IMR-90 (cell line): Measurements from ENCODE around the gene ZBED4. TPM values are rescaled to one million over a fixed set of nuclear protein-coding genes. Genes with fewer than 3 reads are reported as not detected.

Source experiments
- ATAC-seq: fragments of 200-7000 bp; cut with Tn5 transposase; 2 replicates; pipeline ENCODE4 v1.9.1; 2020; ENCODE audit warnings: low read depth, mild to moderate bottlenecking, moderate library complexity
- BruUV-seq: library from RNA; stranded (reverse); fragments of 400-500 nt; replicated peaks from 2 replicates; lab custom pipeline; 2021; lab: Mats Ljungman, UMichigan
- CTCF ChIA-PET: fragments of 300-600 bp; formaldehyde crosslinking; extraction: SDS; loops from one replicate; lab custom pipeline; 2021; ENCODE audit warnings: antibody characterized with exemption; lab: Yijun Ruan, JAX
- POLR2A ChIA-PET: fragments of 300-600 bp; sonication (Branson Sonifier 250); formaldehyde crosslinking; loops from one replicate; lab custom pipeline; 2022; ENCODE audit warnings: antibody characterized with exemption; ENCODE audit not compliant: unreplicated experiment; lab: Charles Lee
- DNase-seq: peaks from one replicate; pipeline ENCODE4 v3.0.0; 2013
- H2AFZ ChIP-seq: replicated peaks from 2 replicates; pipeline ENCODE3; 2013; ENCODE audit warnings: low read length, mild to moderate bottlenecking; ENCODE audit not compliant: poor library complexity
- H2AK5ac ChIP-seq: 2 replicates; pipeline ENCODE4 v1.6.1; 2013; ENCODE audit warnings: low read depth, low read length, inconsistent platforms
- H2AK9ac ChIP-seq: replicated peaks from 2 replicates; pipeline ENCODE3; 2013; ENCODE audit warnings: mild to moderate bottlenecking, low read depth, low read length, moderate library complexity; ENCODE audit not compliant: poor library complexity
- H2BK120ac ChIP-seq: 2 replicates; pipeline ENCODE4 v1.6.1; 2013; ENCODE audit warnings: low read depth, low read length, inconsistent platforms
- H2BK15ac ChIP-seq: 3 replicates; pipeline ENCODE4 v1.6.1; 2013; ENCODE audit warnings: low read depth, low read length, inconsistent platforms
- H2BK20ac ChIP-seq: 2 replicates; pipeline ENCODE4 v1.6.1; 2013; ENCODE audit warnings: low read depth, mild to moderate bottlenecking, inconsistent platforms, low read length, moderate library complexity
- H2BK5ac ChIP-seq: 2 replicates; pipeline ENCODE4 v1.6.1; 2013; ENCODE audit warnings: mild to moderate bottlenecking, low read depth, low read length, inconsistent platforms; ENCODE audit not compliant: poor library complexity, severe bottlenecking
- H3K14ac ChIP-seq: replicated peaks from 2 replicates; pipeline ENCODE4 v1.6.1; 2013; ENCODE audit warnings: low read depth, low read length, inconsistent platforms
- H3K18ac ChIP-seq: 2 replicates; pipeline ENCODE4 v1.6.1; 2013; ENCODE audit warnings: low read depth, low read length, control low read depth
- H3K23ac ChIP-seq: 2 replicates; pipeline ENCODE4 v1.6.1; 2013; ENCODE audit warnings: low read depth, low read length, inconsistent platforms
- H3K27ac ChIP-seq: 2 replicates; pipeline ENCODE4 v1.5.1; 2013; ENCODE audit warnings: mild to moderate bottlenecking, control low read depth, low read length; ENCODE audit not compliant: insufficient read depth
- H3K27me3 ChIP-seq: 2 replicates; pipeline ENCODE4 v1.6.1; 2013; ENCODE audit warnings: low read length; ENCODE audit not compliant: control insufficient read depth, insufficient read depth
- H3K36me3 ChIP-seq: 2 replicates; pipeline ENCODE4 v1.6.1; 2013; ENCODE audit warnings: low read length, mixed read lengths; ENCODE audit not compliant: control insufficient read depth, insufficient read depth
- H3K4ac ChIP-seq: 2 replicates; pipeline ENCODE4 v1.6.1; 2013; ENCODE audit warnings: low read depth, low read length, inconsistent platforms
- H3K4me1 ChIP-seq: 2 replicates; pipeline ENCODE4 v1.6.1; 2013; ENCODE audit warnings: low read length, mixed read lengths; ENCODE audit not compliant: control insufficient read depth, insufficient read depth
- H3K4me2 ChIP-seq: 2 replicates; pipeline ENCODE4 v1.6.1; 2013; ENCODE audit warnings: low read depth, mild to moderate bottlenecking, control low read depth, low read length, moderate library complexity
- H3K4me3 ChIP-seq: 2 replicates; pipeline ENCODE4 v1.5.1; 2013; ENCODE audit warnings: low read depth, mild to moderate bottlenecking, control low read depth, low read length, moderate library complexity; ENCODE audit not compliant: insufficient read depth
- H3K56ac ChIP-seq: 2 replicates; pipeline ENCODE4 v1.6.1; 2013; ENCODE audit warnings: low read length, inconsistent platforms; ENCODE audit not compliant: insufficient read depth; ENCODE audit errors: extremely low read depth
- H3K79me1 ChIP-seq, 2 experiments: 2 replicates each; pipeline ENCODE4 v1.6.1; 2013; ENCODE audit warnings: low read length in 2 of 2, inconsistent platforms in 1 of 2, low read depth in 1 of 2
- H3K9ac ChIP-seq: 2 replicates; pipeline ENCODE4 v1.6.1; 2013; ENCODE audit warnings: low read depth, low read length, control low read depth
- H3K9me1 ChIP-seq: 2 replicates; pipeline ENCODE4 v1.6.1; 2013; ENCODE audit warnings: low read length, inconsistent platforms; ENCODE audit not compliant: insufficient read depth
- H3K9me3 ChIP-seq: 2 replicates; pipeline ENCODE4 v1.6.1; 2013; ENCODE audit warnings: low read length; ENCODE audit not compliant: control insufficient read depth, insufficient read depth
- H4K20me1 ChIP-seq: 2 replicates; pipeline ENCODE4 v1.6.1; 2013; ENCODE audit warnings: low read length, inconsistent platforms; ENCODE audit not compliant: insufficient read depth
- H4K5ac ChIP-seq: 2 replicates; pipeline ENCODE4 v1.6.1; 2013; ENCODE audit warnings: mild to moderate bottlenecking, low read depth, low read length, control low read depth
- H4K8ac ChIP-seq, 2 experiments: 2 replicates each; pipeline ENCODE4 v1.6.1; 2013; ENCODE audit warnings: low read depth in 2 of 2, low read length in 2 of 2, control low read depth in 1 of 2, inconsistent platforms in 1 of 2
- H4K91ac ChIP-seq: 2 replicates; pipeline ENCODE4 v1.6.1; 2013; ENCODE audit warnings: low read depth, low read length, inconsistent platforms; ENCODE audit not compliant: insufficient read depth
- BHLHE40 ChIP-seq: fragments of 150-350 bp; IDR thresholded peaks from 2 replicates; pipeline ENCODE4 v1.6.1; 2016; ENCODE audit warnings: mild to moderate bottlenecking, low read depth, low read length
- FOS ChIP-seq: fragments of 150-350 bp; IDR thresholded peaks from 2 replicates; pipeline ENCODE4 v1.6.1; 2016; ENCODE audit warnings: low read depth, low read length
- NFE2L2 ChIP-seq: fragments of 150-350 bp; IDR thresholded peaks from 2 replicates; pipeline ENCODE4 v1.6.1; 2016; ENCODE audit warnings: low read depth, mild to moderate bottlenecking, low read length
- POLR2A ChIP-seq: IDR thresholded peaks from 2 replicates; pipeline ENCODE4 v1.6.1; 2012; ENCODE audit warnings: mild to moderate bottlenecking, low read depth, low read length
- RCOR1 ChIP-seq: IDR thresholded peaks from 2 replicates; pipeline ENCODE4 v1.6.1; 2012; ENCODE audit warnings: mild to moderate bottlenecking, low read length, improper control_type of control experiment; ENCODE audit not compliant: insufficient replicate concordance
- SMC3 ChIP-seq: fragments of 150-350 bp; IDR thresholded peaks from 2 replicates; pipeline ENCODE4 v1.6.1; 2016; ENCODE audit warnings: low read depth, mild to moderate bottlenecking, antibody characterized with exemption, low read length, moderate library complexity
- WGBS, 2 experiments: methylation state at CpG; one replicate each; pipeline versions ENCODE4 v1.1.5 to v1.1.7; 2013; ENCODE audit warnings: missing lambda C conversion rate in 2 of 2; ENCODE audit not compliant: insufficient read length in 1 of 2; ENCODE audit errors: extremely low coverage in 2 of 2; 5-methylcytosine and 5-hydroxymethylcytosine counted together
- dilution Hi-C: fragments of 300-500 bp; cut with HindIII; formaldehyde crosslinking; loops from one replicate; pipeline ENCODE4 v1.14.3; 2018; ENCODE audit warnings: low sequenced_read_pairs; ENCODE audit not compliant: unreplicated experiment
- in situ Hi-C: fragments of 300-500 bp; cut with MboI; formaldehyde crosslinking; loops from 3 replicates; pipeline ENCODE4 v1.14.3; 2019; ENCODE audit warnings: low sequenced_read_pairs, inconsistent platforms, mixed read lengths
- intact Hi-C: fragments of 100-400 bp; cut with micrococcal nuclease; formaldehyde crosslinking; loops from 2 replicates; pipeline ENCODE4 v1.10.0; 2022
- polyA plus RNA-seq, 3 experiments: library from polyadenylated mRNA; depleted of rRNA; stranded (reverse); fragments of >200 nt; gene quantifications; 2 replicates each; pipeline ENCODE4 v1.2.3, GENCODE V29; 2012; ENCODE audit warnings: low replicate concordance in 1 of 3
- total RNA-seq: library from RNA; depleted of rRNA; stranded (reverse); fragments of >200 nt; gene quantifications from 2 replicates; pipeline ENCODE4 v1.2.3, GENCODE V29; 2012
- TF ChIP-seq, protein P1 (sequence below): fragments of 150-350 bp; IDR thresholded peaks from 2 replicates; pipeline ENCODE4 v1.6.1; 2016; ENCODE audit warnings: low read depth, mild to moderate bottlenecking, low read length, moderate library complexity, borderline replicate concordance

The ZBED4 gene
- total and polyA plus RNA-seq, 2 of the 4 experiments (the other 2 are of a cell fraction) = 9.3 to 10.5 TPM

DNA sequence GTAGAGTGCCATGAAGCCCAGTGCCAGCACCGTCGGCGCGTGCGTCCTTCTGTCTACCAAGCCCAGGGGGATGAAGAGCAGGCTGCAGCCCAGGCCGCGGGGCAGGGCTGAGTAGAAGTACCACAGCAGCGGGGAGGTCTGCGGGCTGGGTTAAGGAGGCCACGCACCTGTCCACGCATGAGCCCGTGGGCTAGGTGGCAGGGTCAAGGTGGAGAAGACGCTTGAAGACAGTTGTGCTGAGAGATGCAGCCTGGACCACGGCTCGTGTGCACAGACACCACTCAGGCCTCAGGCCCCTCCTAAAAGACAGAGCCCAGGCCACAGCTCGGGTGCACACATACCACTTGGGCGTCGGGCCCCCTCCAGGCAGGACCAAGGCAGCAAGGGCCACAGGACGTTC, 54.2 kb downstream of the ZBED4 start:
- no peaks in the 10 kb centered on the region for H3K9me1 ChIP-seq
- H4K20me1 ChIP-seq = no peaks in the 10 kb centered on the region; the same call in 1 of the 2 replicates
- H3K9ac ChIP-seq = no peak overlapping the region
- no peak overlapping the region for H3K4ac ChIP-seq
- H2BK120ac ChIP-seq = no peak overlapping the region
- DNase-seq = no peak
- no peak overlapping the region for H2AK9ac ChIP-seq
- no peak overlapping the region for H2BK5ac ChIP-seq
- whole genome bisulfite sequencing, 2 experiments = 90% methylated on average over 15 of the region's 19 CpGs; no CpG with 5 or more reads in 1 of the 2 experiments
- H2AFZ ChIP-seq = no peak overlapping the region
- H3K14ac ChIP-seq = no peak overlapping the region
- no peak overlapping the region for H3K4me3 ChIP-seq
- no peaks in the 10 kb centered on the region for H3K9me3 ChIP-seq
- peaks cover 0 to 10% of the 10 kb centered on the region in 2 experiments; a peak in 1 of 4 replicates for H3K79me1 ChIP-seq
- H3K36me3 ChIP-seq = peaks cover 38% of the 10 kb centered on the region
- dilution Hi-C loops (no loop called here), in situ Hi-C loops (loop anchor here (25.0 kb wide), 1 partner anchor 96 kb away; no protein-coding TSS in a partner anchor), intact Hi-C loops (no loop called here)
- no peak overlapping the region for H4K91ac ChIP-seq
- no peak overlapping the region for H2BK15ac ChIP-seq
- no peak overlapping the region for H2BK20ac ChIP-seq
- no peak overlapping the region for H3K18ac ChIP-seq
- H3K4me2 ChIP-seq = no peak overlapping the region
- POLR2A ChIA-PET = no interaction called here
- no peak overlapping the region for H3K23ac ChIP-seq
- no peaks in the 10 kb centered on the region for H3K4me1 ChIP-seq
- no peak overlapping the region for H3K56ac ChIP-seq
- no peak for ATAC-seq
- no peak for TF ChIP-seq FOS
- TF ChIP-seq BHLHE40 = no peak
- no peak for TF ChIP-seq RCOR1
- TF ChIP-seq SMC3 = no peak
- no peak for TF ChIP-seq NFE2L2
- TF ChIP-seq POLR2A = no peak
- TF ChIP-seq, protein P1, sequence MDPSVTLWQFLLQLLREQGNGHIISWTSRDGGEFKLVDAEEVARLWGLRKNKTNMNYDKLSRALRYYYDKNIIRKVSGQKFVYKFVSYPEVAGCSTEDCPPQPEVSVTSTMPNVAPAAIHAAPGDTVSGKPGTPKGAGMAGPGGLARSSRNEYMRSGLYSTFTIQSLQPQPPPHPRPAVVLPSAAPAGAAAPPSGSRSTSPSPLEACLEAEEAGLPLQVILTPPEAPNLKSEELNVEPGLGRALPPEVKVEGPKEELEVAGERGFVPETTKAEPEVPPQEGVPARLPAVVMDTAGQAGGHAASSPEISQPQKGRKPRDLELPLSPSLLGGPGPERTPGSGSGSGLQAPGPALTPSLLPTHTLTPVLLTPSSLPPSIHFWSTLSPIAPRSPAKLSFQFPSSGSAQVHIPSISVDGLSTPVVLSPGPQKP = no peak
- H3K27ac ChIP-seq = no peak overlapping the region
- H2AK5ac ChIP-seq = no peak overlapping the region
- H4K5ac ChIP-seq = no peak overlapping the region
- no peaks in the 10 kb centered on the region for H3K27me3 ChIP-seq
- no peak overlapping the region for H4K8ac ChIP-seq
- CTCF ChIA-PET = no interaction called here
- BruUV-seq = no TSS peak
